ENCODE results near the gene RAPGEF2. TPM values are rescaled to one million over a fixed set of nuclear protein-coding genes. Genes with fewer than 3 reads are reported as not detected.

Gene RAPGEF2
- polyA plus RNA-seq, 1 donor (not counting 4 experiments of a cell fraction or from before 2014, with no cell fraction given), result 23.8 TPM

GRCh38 chr4:159374749-159375530, 272.1 kb downstream of the RAPGEF2 start:
- no peak overlapping the region for H3K9ac ChIP-seq (ENCODE audit: control insufficient read depth, extremely low read depth, insufficient read depth, low read length)
- dilution Hi-C loops (cut with MboI; ENCODE audit: extremely low pct_ligation_motif_present, low sequenced_read_pairs), result no loop called here
- H3K9me1 ChIP-seq (ENCODE audit: control insufficient read depth, extremely low read depth, insufficient read depth, low read length), result no peaks in the 10 kb centered on the region
- no peaks in the 10 kb centered on the region for H3K27me3 ChIP-seq (ENCODE audit: control insufficient read depth, extremely low read depth, insufficient read depth, low read length)
- H3K79me2 ChIP-seq (ENCODE audit: control insufficient read depth, insufficient read depth, low read length), result no peaks in the 10 kb centered on the region
- no peak overlapping the region for H3K27ac ChIP-seq (ENCODE audit: control insufficient read depth, insufficient read depth, low read length)
- FAIRE-seq, result no peak
- no peaks in the 10 kb centered on the region for H3K4me1 ChIP-seq (ENCODE audit: control insufficient read depth, extremely low read depth, insufficient read depth, low read length)
- no peaks in the 10 kb centered on the region for H3K9me3 ChIP-seq (ENCODE audit: control insufficient read depth, low read depth, low read length)
- no peak overlapping the region for H2AFZ ChIP-seq (ENCODE audit: control insufficient read depth, low read length)
- no peaks in the 10 kb centered on the region for H4K20me1 ChIP-seq (ENCODE audit: control insufficient read depth, extremely low read depth, insufficient read depth, low read length)
- H3K4me2 ChIP-seq (ENCODE audit: control insufficient read depth, extremely low read depth, insufficient read depth, low read depth, low read length), result no peak overlapping the region
- TF ChIP-seq EZH2 (IDR thresholded peaks at IDR 0.05; ENCODE audit: low read length), result no peak
- no peak for TF ChIP-seq CTCF (optimal IDR thresholded peaks at IDR 0.05 in 1 of 3, IDR thresholded peaks at IDR 0.05 in 1 of 3, conservative IDR thresholded peaks at IDR 0.05 in 1 of 3; ENCODE audit: extremely low read depth in 1 of 3, insufficient read depth in 2 of 3, low read length in 3 of 3)
- no peaks in the 10 kb centered on the region for H3K36me3 ChIP-seq (ENCODE audit: control insufficient read depth in 2 of 2, extremely low read depth in 1 of 2, insufficient read depth in 2 of 2, low read length in 2 of 2)
- no peak for DNase-seq (ENCODE audit: low read depth, low spot score)
- H3K4me3 ChIP-seq (ENCODE audit: control insufficient read depth in 2 of 3, extremely low read depth in 1 of 3, insufficient read depth in 2 of 3, low read depth in 1 of 3, low read length in 3 of 3), result no peak overlapping the region

- Histone ChIP-seq H3K79me2 (ENCODE audit: control insufficient read depth, insufficient read depth, low read length) (no peaks in the 10 kb centered on the region), H3K4me1 (ENCODE audit: control insufficient read depth, extremely low read depth, insufficient read depth, low read length) (no peaks in the 10 kb centered on the region), H3K27me3 (ENCODE audit: control insufficient read depth, extremely low read depth, insufficient read depth, low read length) (no peaks in the 10 kb centered on the region), H3K4me3 (ENCODE audit: control insufficient read depth in 2 of 3, extremely low read depth in 1 of 3, insufficient read depth in 2 of 3, low read depth in 1 of 3, low read length in 3 of 3) (no peak overlapping the region), H2AFZ (ENCODE audit: control insufficient read depth, low read length) (no peak overlapping the region), H3K9me3 (ENCODE audit: control insufficient read depth, low read depth, low read length) (no peaks in the 10 kb centered on the region), H3K9me1 (ENCODE audit: control insufficient read depth, extremely low read depth, insufficient read depth, low read length) (no peaks in the 10 kb centered on the region), H3K27ac (ENCODE audit: control insufficient read depth, insufficient read depth, low read length) (no peak overlapping the region), H3K9ac (ENCODE audit: control insufficient read depth, extremely low read depth, insufficient read depth, low read length) (no peak overlapping the region), H3K4me2 (ENCODE audit: control insufficient read depth, extremely low read depth, insufficient read depth, low read depth, low read length) (no peak overlapping the region), H3K36me3 (ENCODE audit: control insufficient read depth in 2 of 2, extremely low read depth in 1 of 2, insufficient read depth in 2 of 2, low read length in 2 of 2) (no peaks in the 10 kb centered on the region), H4K20me1 (ENCODE audit: control insufficient read depth, extremely low read depth, insufficient read depth, low read length) (no peaks in the 10 kb centered on the region)
- TF ChIP-seq EZH2 (IDR thresholded peaks at IDR 0.05; ENCODE audit: low read length) (no peak), CTCF (optimal IDR thresholded peaks at IDR 0.05 in 1 of 3, IDR thresholded peaks at IDR 0.05 in 1 of 3, conservative IDR thresholded peaks at IDR 0.05 in 1 of 3; ENCODE audit: extremely low read depth in 1 of 3, insufficient read depth in 2 of 3, low read length in 3 of 3) (no peak)
- no peak for DNase-seq (ENCODE audit: low read depth, low spot score)
- dilution Hi-C loops (cut with MboI; ENCODE audit: extremely low pct_ligation_motif_present, low sequenced_read_pairs), result no loop called here
- FAIRE-seq, result no peak
These were observed 273.4 kb downstream of the RAPGEF2 start for GRCh38 chr4:159376289-159376688.

Data from keratinocyte (primary cell).